Activated T-helper 1 cell treated with anti-CD3 and anti-CD28 coated beads, Interleukin-12 subunit alpha, Interleukin-12 subunit beta, Interleukin-2, Interleukin-4 antibody, amounts not matched to agents 30 ng/mL and 10 ng/mL and 1 ng/mL, durations not matched to agents 14 hours and 24 hours and 36 hours (primary cell): ENCODE data around the gene LGR6. TPM values are rescaled to one million over a fixed set of nuclear protein-coding genes. Genes with fewer than 3 reads are reported as not detected.
"Not testable (repeated sequence)": the region's sequence is repeated elsewhere in the genome, so short reads cannot be mapped to it uniquely, and the experiment has no call there.

ENCODE experiments used
- DNase-seq: peaks from one replicate; pipeline ENCODE4 v3.0.0; 2021; ENCODE audit warnings: low spot score
- H3K27ac Mint-ChIP-seq: one replicate; pipeline ENCODE4 v1.8.0; 2021; ENCODE audit warnings: mild to moderate bottlenecking, mixed read lengths
- H3K27me3 Mint-ChIP-seq: one replicate; pipeline ENCODE4 v1.8.0; 2022; ENCODE audit warnings: mild to moderate bottlenecking, moderate library complexity, mixed read lengths; ENCODE audit not compliant: insufficient read depth
- H3K36me3 Mint-ChIP-seq: one replicate; pipeline ENCODE4 v1.8.0; 2021; ENCODE audit warnings: low read depth, mixed read lengths
- H3K4me1 Mint-ChIP-seq: one replicate; pipeline ENCODE4 v1.8.0; 2021; ENCODE audit warnings: low read depth, mixed read lengths
- H3K4me3 Mint-ChIP-seq: one replicate; pipeline ENCODE4 v1.8.0; 2021; ENCODE audit warnings: mild to moderate bottlenecking, moderate library complexity, mixed read lengths
- H3K9me3 Mint-ChIP-seq: one replicate; pipeline ENCODE4 v1.8.0; 2021; ENCODE audit warnings: mixed read lengths
- intact Hi-C: fragments of 100-400 bp; cut with micrococcal nuclease; formaldehyde crosslinking; loops from one replicate; pipeline ENCODE4 v1.15.1; 2024
- total RNA-seq: library from RNA; stranded (reverse); gene quantifications from 2 replicates; pipeline ENCODE4 v1.2.3, GENCODE V29; 2022

LGR6 gene
- total RNA-seq, 1 donor from 2014 or later: not detected

- no peak overlapping the region for H3K27ac Mint-ChIP-seq
- no peak for DNase-seq
- H3K4me1 Mint-ChIP-seq: peaks cover 8% of the 10 kb centered on the region
- intact Hi-C loops: no loop called here
- no peaks in the 10 kb centered on the region for H3K27me3 Mint-ChIP-seq
- no peak overlapping the region for H3K4me3 Mint-ChIP-seq
- H3K9me3 Mint-ChIP-seq: no peaks in the 10 kb centered on the region
- peaks cover 39% of the 10 kb centered on the region for H3K36me3 Mint-ChIP-seq
Measured at GRCh38 chr1:202329891-202330290, 136.3 kb downstream of the LGR6 start.

GRCh38 chr1:202333861-202334260, 140.3 kb downstream of the LGR6 start:
- intact Hi-C loops: no loop called here
- Mint-ChIP-seq H3K27ac (no peak overlapping the region), H3K27me3 (no peaks in the 10 kb centered on the region), H3K9me3 (no peaks in the 10 kb centered on the region), H3K36me3 (peaks cover 49% of the 10 kb centered on the region), H3K4me1 (peaks cover 8% of the 10 kb centered on the region), H3K4me3 (no peak overlapping the region)
- DNase-seq: no peak

- intact Hi-C loops: loop anchor here (1.0 to 10.0 kb wide), 8 partner anchors 141 to 1451 kb away; partner anchors contain the start of genes PPFIA4, TMEM183A, ZBED6 and ZC3H11A
- no peak for DNase-seq
- Mint-ChIP-seq H3K9me3 (no peaks in the 10 kb centered on the region), H3K27ac (peak overlapping the region; percentile 87), H3K36me3 (peaks cover 4% of the 10 kb centered on the region), H3K27me3 (no peaks in the 10 kb centered on the region), H3K4me1 (peaks cover 37% of the 10 kb centered on the region), H3K4me3 (peak overlapping the region; percentile 69)
Measured at GRCh38 chr1:202343652-202344349, 150.2 kb downstream of the LGR6 start.

GRCh38 chr1:202348005-202348508, 154.5 kb downstream of the LGR6 start:
- intact Hi-C loops: loop anchor here (1.0 to 10.0 kb wide), 6 partner anchors 137 to 1447 kb away; partner anchors contain the start of genes ADIPOR1, KLHL12, RABIF and TIMM17A
- Mint-ChIP-seq H3K4me1 (peaks cover 31% of the 10 kb centered on the region), H3K9me3 (no peaks in the 10 kb centered on the region), H3K36me3 (no peaks in the 10 kb centered on the region), H3K27me3 (no peaks in the 10 kb centered on the region), H3K27ac (peak overlapping the region; percentile 90), H3K4me3 (peak overlapping the region; percentile 90)
- no peak for DNase-seq

GRCh38 chr1:202348509-202349205, 155.1 kb downstream of the LGR6 start, which contains the start of gene PPP1R12B:
PPP1R12B (plus strand) TSS chr1:202348699; CDS start chr1:202348852, 153 bp downstream.
- H3K9me3 Mint-ChIP-seq: no peaks in the 10 kb centered on the region
- H3K27ac Mint-ChIP-seq: peak within 1 kb of the TSS; percentile 90
- intact Hi-C loops: loop anchor here (1.0 to 10.0 kb wide), 7 partner anchors 32 to 1446 kb away; partner anchors contain the start of genes ADIPOR1, KLHL12, RABIF and TIMM17A
- H3K4me1 Mint-ChIP-seq: peaks cover 34% of the 10 kb centered on the region
- peak; percentile 96 for DNase-seq
- H3K36me3 Mint-ChIP-seq: no peaks in the 10 kb centered on the region
- no peaks in the 10 kb centered on the region for H3K27me3 Mint-ChIP-seq
- peak within 1 kb of the TSS; percentile 90 for H3K4me3 Mint-ChIP-seq

- no peak for DNase-seq
- intact Hi-C loops: loop anchor here (1.0 to 10.0 kb wide), 6 partner anchors 31 to 1445 kb away; partner anchors contain the start of genes ADIPOR1, RABIF, TIMM17A and ZBED6
- H3K4me3 Mint-ChIP-seq: peak overlapping the region; percentile 90
- peaks cover 32% of the 10 kb centered on the region for H3K4me1 Mint-ChIP-seq
- peak overlapping the region; percentile 64 for H3K27ac Mint-ChIP-seq
- H3K27me3 Mint-ChIP-seq: no peaks in the 10 kb centered on the region
- H3K9me3 Mint-ChIP-seq: no peaks in the 10 kb centered on the region
- H3K36me3 Mint-ChIP-seq: no peaks in the 10 kb centered on the region
Measured at GRCh38 chr1:202349206-202349928, 155.8 kb downstream of the LGR6 start.

- DNase-seq: no peak
- intact Hi-C loops: no loop called here
- Mint-ChIP-seq H3K4me3 (no peak overlapping the region), H3K9me3 (no peaks in the 10 kb centered on the region), H3K27ac (no peak overlapping the region), H3K27me3 (peaks cover 2% of the 10 kb centered on the region), H3K4me1 (peaks cover 37% of the 10 kb centered on the region), H3K36me3 (peaks cover 3% of the 10 kb centered on the region)
Measured at GRCh38 chr1:202351725-202352124, 158.1 kb downstream of the LGR6 start.

- not testable (repeated sequence) for H3K4me3 Mint-ChIP-seq
Measured at GRCh38 chr1:202352583-202353197, 159.1 kb downstream of the LGR6 start.

GRCh38 chr1:202355944-202356553, 162.4 kb downstream of the LGR6 start:
- H3K4me3 Mint-ChIP-seq: no peak overlapping the region
- DNase-seq: no peak
- intact Hi-C loops: no loop called here
- H3K27me3 Mint-ChIP-seq: peaks cover 2% of the 10 kb centered on the region
- no peaks in the 10 kb centered on the region for H3K9me3 Mint-ChIP-seq
- peaks cover 3% of the 10 kb centered on the region for H3K36me3 Mint-ChIP-seq
- H3K27ac Mint-ChIP-seq: no peak overlapping the region
- peaks cover 15% of the 10 kb centered on the region for H3K4me1 Mint-ChIP-seq

More at GRCh38 chr1:202352583-202353197, 159.1 kb downstream of the LGR6 start:
- DNase-seq, H3K9me3 Mint-ChIP-seq, H3K36me3 Mint-ChIP-seq, intact Hi-C loops, H3K27me3 Mint-ChIP-seq, H3K27ac Mint-ChIP-seq: not testable (repeated sequence)
- H3K4me1 Mint-ChIP-seq: peaks cover 37% of the 10 kb centered on the region

GRCh38 chr1:202357506-202357905, 163.9 kb downstream of the LGR6 start:
- no peak for DNase-seq
- intact Hi-C loops: no loop called here
- no peaks in the 10 kb centered on the region for H3K9me3 Mint-ChIP-seq
- peaks cover 2% of the 10 kb centered on the region for H3K27me3 Mint-ChIP-seq
- peaks cover 15% of the 10 kb centered on the region for H3K4me1 Mint-ChIP-seq
- H3K4me3 Mint-ChIP-seq: no peak overlapping the region
- peaks cover 3% of the 10 kb centered on the region for H3K36me3 Mint-ChIP-seq
- H3K27ac Mint-ChIP-seq: no peak overlapping the region

GRCh38 chr1:202361224-202361623, 167.6 kb downstream of the LGR6 start:
- Mint-ChIP-seq H3K9me3 (no peaks in the 10 kb centered on the region), H3K36me3 (peaks cover 1% of the 10 kb centered on the region), H3K4me3 (no peak overlapping the region), H3K27me3 (no peaks in the 10 kb centered on the region), H3K4me1 (peaks cover under 1% of the 10 kb centered on the region), H3K27ac (no peak overlapping the region)
- DNase-seq: no peak
- intact Hi-C loops: no loop called here

GRCh38 chr1:202361701-202362100, 168.1 kb downstream of the LGR6 start:
- Mint-ChIP-seq H3K4me1 (no peaks in the 10 kb centered on the region), H3K27ac (no peak overlapping the region), H3K9me3 (no peaks in the 10 kb centered on the region), H3K27me3 (no peaks in the 10 kb centered on the region), H3K36me3 (no peaks in the 10 kb centered on the region), H3K4me3 (no peak overlapping the region)
- no peak for DNase-seq
- intact Hi-C loops: no loop called here
